Activated T-helper 2 cell treated with anti-CD3 and anti-CD28 coated beads, Interferon-gamma antibody, Interleukin-2, Interleukin-4, amounts not matched to agents 10 μg/mL and 5 μg/mL and 100 μg/mL, durations not matched to agents 14 hours and 24 hours and 36 hours (primary cell): Measurements from ENCODE around the gene HELZ. TPM values are rescaled to one million over a fixed set of nuclear protein-coding genes. Genes with fewer than 3 reads are reported as not detected.

Source experiments
- DNase-seq: peaks from one replicate; pipeline ENCODE4 v3.0.0; 2021; ENCODE audit warnings: low spot score
- H3K27ac Mint-ChIP-seq: one replicate; pipeline ENCODE4 v1.8.0; 2021; ENCODE audit warnings: mixed read lengths
- H3K27me3 Mint-ChIP-seq: one replicate; pipeline ENCODE4 v1.8.0; 2021; ENCODE audit warnings: low read depth, mixed read lengths
- H3K36me3 Mint-ChIP-seq: one replicate; pipeline ENCODE4 v1.8.0; 2021; ENCODE audit warnings: low read depth, mixed read lengths
- H3K4me1 Mint-ChIP-seq: one replicate; pipeline ENCODE4 v1.8.0; 2021; ENCODE audit warnings: low read depth, mixed read lengths
- H3K4me3 Mint-ChIP-seq: one replicate; pipeline ENCODE4 v1.8.0; 2021; ENCODE audit warnings: low read depth, mild to moderate bottlenecking, moderate library complexity, mixed read lengths
- H3K9me3 Mint-ChIP-seq: one replicate; pipeline ENCODE4 v1.8.0; 2021; ENCODE audit warnings: mixed read lengths
- intact Hi-C: fragments of 100-400 bp; cut with micrococcal nuclease; formaldehyde crosslinking; loops from one replicate; pipeline ENCODE4 v1.15.1; 2023
- total RNA-seq: library from RNA; stranded (reverse); gene quantifications from 2 replicates; pipeline ENCODE4 v1.2.3, GENCODE V29; 2022

Gene HELZ
- total RNA-seq, 1 donor from 2014 or later, result 67.1 TPM

DNA sequence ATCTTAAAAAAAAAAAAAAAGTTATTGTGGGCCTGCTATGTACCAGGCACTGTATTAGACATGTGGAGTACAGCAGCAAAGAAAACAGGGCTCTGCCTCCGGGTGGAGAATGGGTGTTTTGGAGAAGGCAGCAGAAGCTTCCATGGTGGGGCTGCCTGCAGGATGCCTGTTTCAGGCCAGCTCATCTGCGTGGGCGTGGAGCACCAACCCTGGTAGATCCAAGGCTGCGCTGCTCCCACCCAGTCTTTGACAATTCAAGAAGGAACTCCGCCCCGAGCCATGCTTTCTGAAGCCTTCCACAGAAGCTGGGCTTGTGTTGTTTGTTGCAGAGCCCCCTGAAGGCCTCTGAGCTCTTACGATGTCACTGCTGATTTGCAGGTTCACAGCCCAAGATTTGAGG is 223.8 kb downstream of the HELZ start:
- no peaks in the 10 kb centered on the region for H3K36me3 Mint-ChIP-seq
- intact Hi-C loops, result no loop called here

More for the DNA sequence above, 223.8 kb downstream of the HELZ start:
- Mint-ChIP-seq H3K27me3 (no peaks in the 10 kb centered on the region), H3K4me1 (no peaks in the 10 kb centered on the region), H3K27ac (no peak overlapping the region), H3K9me3 (no peaks in the 10 kb centered on the region), H3K4me3 (no peak overlapping the region)
- DNase-seq, result no peak

Other genes starting within 250 kb of the HELZ start
- not detected in 2 replicates for gene CACNG1, start 200.6 kb downstream of the HELZ start, total RNA-seq
- gene PSMD12, start 121.4 kb upstream of the HELZ start, total RNA-seq, result 75.1 and 75.4 TPM in 2 replicates
- 10.9 and 11.2 TPM in 2 replicates for gene PITPNC1, start 132.1 kb upstream of the HELZ start, total RNA-seq